Hepatocyte (in vitro differentiated cells): ENCODE results near the gene SLC48A1. TPM values are rescaled to one million over a fixed set of nuclear protein-coding genes. Genes with fewer than 3 reads are reported as not detected.

ENCODE experiments used
- DNase-seq: peaks from one replicate; pipeline ENCODE4 v3.0.0-alpha.2; 2016; ENCODE audit warnings: low spot score
- H2AFZ ChIP-seq: fragments of 200-600 bp; sonication (generic); 2 replicates; pipeline ENCODE4 v1.6.0; 2016; ENCODE audit warnings: antibody characterized with exemption, mild to moderate bottlenecking
- H3K27ac ChIP-seq: fragments of 200-600 bp; sonication (generic); 2 replicates; pipeline ENCODE4 v1.5.1; 2016; ENCODE audit warnings: mild to moderate bottlenecking
- H3K27me3 ChIP-seq: fragments of 200-600 bp; sonication (generic); 2 replicates; pipeline ENCODE4 v1.6.1; 2016
- H3K36me3 ChIP-seq: fragments of 200-600 bp; sonication (generic); replicated peaks from 2 replicates; pipeline ENCODE4 v1.5.1; 2016; ENCODE audit warnings: low read depth; ENCODE audit not compliant: insufficient read depth
- H3K4me1 ChIP-seq: fragments of 200-600 bp; sonication (generic); 2 replicates; pipeline ENCODE4 v1.5.1; 2016; ENCODE audit warnings: mild to moderate bottlenecking, moderate library complexity; ENCODE audit not compliant: insufficient read depth
- H3K4me2 ChIP-seq: fragments of 200-600 bp; sonication (generic); 2 replicates; pipeline ENCODE4 v1.6.0; 2016
- H3K4me3 ChIP-seq: fragments of 200-600 bp; sonication (generic); 2 replicates; pipeline ENCODE4 v1.5.1; 2016; ENCODE audit warnings: mild to moderate bottlenecking
- H3K79me2 ChIP-seq: fragments of 200-600 bp; sonication (generic); 2 replicates; pipeline ENCODE4 v1.6.0; 2017; ENCODE audit warnings: mild to moderate bottlenecking
- H3K9me2 ChIP-seq: fragments of 200-600 bp; sonication (generic); replicated peaks from 2 replicates; pipeline ENCODE4 v1.6.0; 2017; ENCODE audit warnings: mild to moderate bottlenecking; ENCODE audit not compliant: insufficient read depth
- H3K9me3 ChIP-seq: fragments of 200-600 bp; sonication (generic); 2 replicates; pipeline ENCODE4 v1.5.1; 2016; ENCODE audit warnings: low read depth, mild to moderate bottlenecking
- H4K20me1 ChIP-seq: fragments of 200-600 bp; sonication (generic); 2 replicates; pipeline ENCODE4 v1.6.0; 2016; ENCODE audit warnings: mild to moderate bottlenecking; ENCODE audit not compliant: insufficient read depth, poor library complexity, severe bottlenecking
- EZH2 ChIP-seq: fragments of 200-600 bp; sonication (generic); IDR thresholded peaks from 2 replicates; pipeline ENCODE4 v1.6.1; 2016; ENCODE audit warnings: antibody characterized with exemption, mild to moderate bottlenecking, borderline replicate concordance
- EZH2phosphoT487 ChIP-seq: fragments of 200-600 bp; sonication (generic); IDR thresholded peaks from one replicate; pipeline ENCODE4 v1.6.1; 2018; ENCODE audit warnings: antibody characterized with exemption, mild to moderate bottlenecking, low read depth, moderate library complexity; ENCODE audit not compliant: unreplicated experiment, severe bottlenecking
- WGBS: methylation state at CpG from one replicate; pipeline ENCODE4 v1.1.6; 2016; ENCODE audit warnings: low lambda C conversion rate; ENCODE audit errors: missing lambda C conversion rate; 5-methylcytosine and 5-hydroxymethylcytosine counted together
- polyA plus RNA-seq: library from polyadenylated mRNA; unstranded; fragments of >200 nt; fragmentation: Nextera tagmentation; extraction: Ambion mirVana; gene quantifications from 2 replicates; pipeline ENCODE4 v1.2.1, GENCODE V29; 2016
- total RNA-seq: library from RNA; depleted of rRNA; stranded (reverse); fragments of >200 nt; gene quantifications from 2 replicates; pipeline ENCODE4 v1.2.3, GENCODE V29; 2014
- TF ChIP-seq, protein P1 (sequence below): fragments of 200-600 bp; sonication (generic); IDR thresholded peaks from 2 replicates; pipeline ENCODE4 v1.5.1; 2016; ENCODE audit warnings: antibody characterized with exemption, mild to moderate bottlenecking; ENCODE audit not compliant: poor library complexity

Gene SLC48A1
- total and polyA plus RNA-seq, 2 experiments from 2014 or later, result 11.2 to 22.6 TPM

DNA sequence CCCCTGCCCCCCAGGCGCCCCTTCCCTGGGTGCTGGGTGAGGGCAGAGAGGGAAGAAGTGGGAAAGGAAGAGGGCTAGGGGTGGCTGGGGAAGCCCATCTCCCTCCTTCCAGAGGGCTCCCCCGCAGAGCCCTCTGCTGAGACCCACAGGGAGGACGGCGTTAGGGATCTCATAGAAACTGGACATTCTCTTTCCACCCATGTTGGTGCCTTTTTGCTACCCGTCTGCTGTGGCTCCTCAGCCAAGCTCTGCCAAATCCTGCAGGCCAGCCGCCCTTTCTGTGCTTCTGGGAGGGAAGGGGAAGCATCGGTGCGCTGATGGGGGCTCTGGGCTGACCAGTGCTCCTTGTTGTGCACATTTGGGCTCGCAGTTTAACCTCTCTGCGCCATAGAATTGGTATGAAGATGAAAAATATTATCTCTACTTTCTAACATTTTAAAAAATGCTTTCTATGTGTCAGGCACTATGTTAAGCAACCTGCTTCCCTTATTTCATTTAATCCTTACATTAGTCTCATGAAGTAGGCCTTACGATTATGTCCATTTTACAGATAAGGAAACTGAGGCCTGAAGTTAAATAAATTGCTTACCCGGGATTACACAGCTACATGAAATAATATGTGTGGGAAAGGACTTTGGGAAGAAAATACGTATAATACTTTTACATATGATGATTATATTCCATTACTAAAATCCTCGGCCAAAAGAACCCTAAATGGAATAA is 981 bp downstream of the SLC48A1 start:
- H3K4me3 ChIP-seq, result peak overlapping the region; percentile 97
- H3K27me3 ChIP-seq, result no peaks in the 10 kb centered on the region
- peaks cover 1% of the 10 kb centered on the region for H3K4me1 ChIP-seq
- H3K79me2 ChIP-seq, result peaks cover 3% of the 10 kb centered on the region
- no peaks in the 10 kb centered on the region for H3K9me2 ChIP-seq
- H3K27ac ChIP-seq, result no peak overlapping the region
- H4K20me1 ChIP-seq, result no peaks in the 10 kb centered on the region
- no peak for TF ChIP-seq EZH2
- no peak for TF ChIP-seq EZH2phosphoT487
- no peak for DNase-seq
- H3K36me3 ChIP-seq, result no peaks in the 10 kb centered on the region
- no peaks in the 10 kb centered on the region for H3K9me3 ChIP-seq
- peak overlapping the region; percentile 99 for H2AFZ ChIP-seq
- peak overlapping the region; percentile 83 for H3K4me2 ChIP-seq
- 64% methylated on average over 14 of the region's 14 CpGs for WGBS

DNA sequence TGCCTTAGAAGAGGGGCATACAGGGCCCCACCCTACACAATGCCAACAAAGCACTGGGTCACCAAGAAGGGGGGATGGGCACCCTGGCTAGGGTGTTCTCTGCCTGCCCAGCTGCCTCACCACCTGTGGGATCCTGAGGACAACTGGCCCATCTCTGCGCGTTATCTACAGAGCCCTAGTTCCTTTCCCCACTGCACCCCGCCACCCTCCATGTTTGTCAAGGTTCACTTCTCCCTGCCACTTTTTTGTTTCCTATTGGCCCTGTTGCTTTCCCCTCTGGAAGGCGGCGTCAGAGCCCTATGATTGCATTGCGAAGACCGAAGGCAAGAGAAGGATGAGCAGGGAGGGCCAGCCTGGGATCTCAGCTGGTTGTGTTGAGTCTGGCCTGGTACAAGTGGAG is 1.6 kb downstream of the SLC48A1 start:
- Histone ChIP-seq H2AFZ (no peak overlapping the region), H4K20me1 (no peaks in the 10 kb centered on the region), H3K79me2 (peaks cover 3% of the 10 kb centered on the region), H3K4me3 (no peak overlapping the region), H3K36me3 (no peaks in the 10 kb centered on the region), H3K9me3 (no peaks in the 10 kb centered on the region), H3K4me1 (no peaks in the 10 kb centered on the region), H3K4me2 (no peak overlapping the region), H3K27ac (no peak overlapping the region), H3K27me3 (no peaks in the 10 kb centered on the region), H3K9me2 (no peaks in the 10 kb centered on the region)
- TF ChIP-seq EZH2 (no peak), EZH2phosphoT487 (no peak)
- TF ChIP-seq, protein P1, sequence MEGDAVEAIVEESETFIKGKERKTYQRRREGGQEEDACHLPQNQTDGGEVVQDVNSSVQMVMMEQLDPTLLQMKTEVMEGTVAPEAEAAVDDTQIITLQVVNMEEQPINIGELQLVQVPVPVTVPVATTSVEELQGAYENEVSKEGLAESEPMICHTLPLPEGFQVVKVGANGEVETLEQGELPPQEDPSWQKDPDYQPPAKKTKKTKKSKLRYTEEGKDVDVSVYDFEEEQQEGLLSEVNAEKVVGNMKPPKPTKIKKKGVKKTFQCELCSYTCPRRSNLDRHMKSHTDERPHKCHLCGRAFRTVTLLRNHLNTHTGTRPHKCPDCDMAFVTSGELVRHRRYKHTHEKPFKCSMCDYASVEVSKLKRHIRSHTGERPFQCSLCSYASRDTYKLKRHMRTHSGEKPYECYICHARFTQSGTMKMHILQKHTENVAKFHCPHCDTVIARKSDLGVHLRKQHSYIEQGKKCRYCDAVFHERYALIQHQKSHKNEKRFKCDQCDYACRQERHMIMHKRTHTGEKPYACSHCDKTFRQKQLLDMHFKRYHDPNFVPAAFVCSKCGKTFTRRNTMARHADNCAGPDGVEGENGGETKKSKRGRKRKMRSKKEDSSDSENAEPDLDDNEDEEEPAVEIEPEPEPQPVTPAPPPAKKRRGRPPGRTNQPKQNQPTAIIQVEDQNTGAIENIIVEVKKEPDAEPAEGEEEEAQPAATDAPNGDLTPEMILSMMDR, result no peak
- DNase-seq, result no peak
- WGBS, result 97% methylated on average over 7 of the region's 7 CpGs

DNA sequence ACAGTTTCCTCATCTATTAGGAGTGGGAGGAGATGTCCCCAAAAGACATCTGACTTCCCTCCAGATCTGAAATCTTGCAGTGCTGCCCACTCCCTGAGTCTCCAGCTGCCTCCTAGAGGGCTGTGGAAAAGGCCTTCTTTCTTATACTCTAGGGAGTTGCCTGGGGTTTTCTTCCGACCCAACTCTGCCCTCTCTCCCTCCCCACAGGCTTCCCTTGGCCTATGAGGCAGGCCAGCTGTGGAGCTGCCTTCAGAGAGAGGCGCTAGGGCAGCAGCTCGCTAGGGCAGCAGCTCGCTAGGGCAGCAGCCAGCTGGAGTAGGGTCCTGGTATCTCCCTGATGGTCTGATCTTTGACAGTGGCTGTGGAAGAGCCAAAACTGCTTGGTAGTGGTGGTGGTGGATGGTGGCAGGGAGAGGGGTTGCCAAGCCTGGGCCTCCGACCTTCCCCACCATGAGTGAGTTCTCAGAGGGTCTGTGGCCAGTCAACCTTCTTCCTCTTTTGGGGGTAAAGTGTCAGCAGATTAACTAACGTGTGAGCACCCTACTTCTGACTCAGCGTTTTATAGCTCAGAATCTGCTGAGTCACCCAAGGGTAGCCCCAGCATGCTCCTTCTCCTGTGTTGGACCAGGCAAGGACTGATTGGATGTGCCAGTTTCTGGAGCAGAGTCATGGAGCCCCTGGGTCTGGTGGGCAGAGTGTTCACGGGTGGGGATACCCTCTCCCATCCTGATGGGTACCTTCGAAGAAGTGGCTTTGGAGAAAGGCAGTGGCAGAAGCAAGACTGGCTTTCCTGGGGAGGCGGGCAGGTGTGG is 2.3 kb downstream of the SLC48A1 start:
- Histone ChIP-seq H3K27me3 (no peaks in the 10 kb centered on the region), H3K4me3 (no peak overlapping the region), H3K36me3 (no peaks in the 10 kb centered on the region), H3K79me2 (peaks cover 3% of the 10 kb centered on the region), H2AFZ (no peak overlapping the region), H3K27ac (no peak overlapping the region), H3K9me2 (no peaks in the 10 kb centered on the region), H3K4me2 (no peak overlapping the region), H4K20me1 (no peaks in the 10 kb centered on the region), H3K9me3 (no peaks in the 10 kb centered on the region), H3K4me1 (no peaks in the 10 kb centered on the region)
- TF ChIP-seq, protein P1, result no peak
- no peak for TF ChIP-seq EZH2phosphoT487
- 88% methylated on average over 10 of the region's 10 CpGs for WGBS
- no peak for DNase-seq
